Cardiac septum (tissue), 1 donor: Measurements from ENCODE around the gene GRSF1. TPM values are rescaled to one million over a fixed set of nuclear protein-coding genes. Genes with fewer than 3 reads are reported as not detected.
A peak's percentile ranks its signal among the peaks of the same experiment; 100 is the strongest.
"Not testable (repeated sequence)": the region's sequence is repeated elsewhere in the genome, so short reads cannot be mapped to it uniquely, and the experiment has no call there.

Experiments
- DNase-seq: peaks from one replicate; pipeline ENCODE4 v3.0.0-alpha.2; 2020; ENCODE audit warnings: low spot score
- intact Hi-C: fragments of 100-400 bp; cut with DNase I; formaldehyde crosslinking; loops from one replicate; pipeline ENCODE4 v1.14.0; 2022
- long read RNA-seq: library from polyadenylated mRNA; unstranded; transcript quantifications from one replicate; pipeline ENCODE4 v2.0.0, GENCODE V29; 2021
- total RNA-seq: library from RNA; stranded (reverse); fragmentation: NEBNext Ultra II Directional; extraction: Animal tissue kit (Norgen Biotek cat#: 25700); gene quantifications from one replicate; pipeline ENCODE4 v1.2.1, GENCODE V29; 2021
- donor health status: DM: no; HTN: no; CAD: no.

Gene GRSF1, protein sequence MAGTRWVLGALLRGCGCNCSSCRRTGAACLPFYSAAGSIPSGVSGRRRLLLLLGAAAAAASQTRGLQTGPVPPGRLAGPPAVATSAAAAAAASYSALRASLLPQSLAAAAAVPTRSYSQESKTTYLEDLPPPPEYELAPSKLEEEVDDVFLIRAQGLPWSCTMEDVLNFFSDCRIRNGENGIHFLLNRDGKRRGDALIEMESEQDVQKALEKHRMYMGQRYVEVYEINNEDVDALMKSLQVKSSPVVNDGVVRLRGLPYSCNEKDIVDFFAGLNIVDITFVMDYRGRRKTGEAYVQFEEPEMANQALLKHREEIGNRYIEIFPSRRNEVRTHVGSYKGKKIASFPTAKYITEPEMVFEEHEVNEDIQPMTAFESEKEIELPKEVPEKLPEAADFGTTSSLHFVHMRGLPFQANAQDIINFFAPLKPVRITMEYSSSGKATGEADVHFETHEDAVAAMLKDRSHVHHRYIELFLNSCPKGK
- 83.5 TPM for total RNA-seq
- long read RNA-seq, full-length matches to known transcripts, result 181 of 199 reads
- long read RNA-seq, partial matches to known transcripts, result 6 of 199 reads
- long read RNA-seq, other reads (novel, unspliced or antisense), result 12 of 199 reads

DNA sequence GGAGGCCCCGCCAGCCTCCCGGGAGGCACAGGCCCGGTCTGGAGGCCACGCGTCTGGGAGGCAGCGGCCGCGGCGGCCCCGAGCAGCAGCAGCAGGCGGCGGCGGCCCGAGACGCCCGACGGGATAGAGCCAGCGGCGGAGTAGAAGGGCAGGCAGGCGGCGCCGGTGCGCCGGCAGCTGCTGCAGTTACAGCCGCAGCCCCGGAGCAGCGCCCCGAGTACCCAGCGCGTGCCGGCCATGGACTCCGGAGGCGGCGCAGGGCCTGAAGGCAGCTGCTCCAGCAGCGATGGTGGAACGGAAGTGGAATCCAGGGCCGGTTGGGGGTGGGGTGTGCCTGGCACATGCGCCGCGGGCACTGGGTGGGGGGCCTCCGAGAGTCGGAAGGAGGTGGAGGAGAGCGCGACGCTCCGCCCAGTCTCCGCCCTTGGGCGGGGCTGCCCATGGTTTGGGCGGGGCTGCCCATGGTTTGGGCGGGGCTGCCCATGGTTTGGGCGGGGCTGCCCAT lies at the start of gene GRSF1:
Gene GRSF1, minus strand, starts transcription at position 302 of the 505 bp plus-strand sequence. Its CDS starts 63 bp downstream, at position 239.
- intact Hi-C loops, result loop anchor here (1.0 to 5.0 kb wide), 4 partner anchors 63 to 153 kb away; partner anchors contain the start of genes DCK, MOB1B and UTP3
- peak; percentile 97 for DNase-seq

DNA sequence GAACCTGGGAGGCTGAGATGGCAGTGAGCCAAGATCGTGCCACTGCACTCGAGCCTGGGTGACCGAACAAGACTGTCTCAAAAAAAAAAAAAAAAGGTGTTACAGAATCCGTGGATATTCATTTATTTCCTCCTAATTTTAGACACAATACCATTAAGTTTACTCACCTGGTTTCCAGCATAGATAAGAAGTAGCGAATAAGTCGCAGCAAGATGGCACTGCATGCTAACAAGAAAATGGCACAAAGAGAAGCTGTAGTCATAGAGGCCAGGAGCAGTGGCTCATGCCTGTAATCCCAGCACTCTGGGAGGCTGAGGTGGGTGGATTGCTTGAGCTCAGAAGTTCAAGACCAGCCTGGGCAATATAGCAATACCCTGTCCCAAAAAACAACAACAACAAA lies 45.5 kb upstream of the GRSF1 start:
- DNase-seq, result no peak
- intact Hi-C loops, result no loop called here

DNA sequence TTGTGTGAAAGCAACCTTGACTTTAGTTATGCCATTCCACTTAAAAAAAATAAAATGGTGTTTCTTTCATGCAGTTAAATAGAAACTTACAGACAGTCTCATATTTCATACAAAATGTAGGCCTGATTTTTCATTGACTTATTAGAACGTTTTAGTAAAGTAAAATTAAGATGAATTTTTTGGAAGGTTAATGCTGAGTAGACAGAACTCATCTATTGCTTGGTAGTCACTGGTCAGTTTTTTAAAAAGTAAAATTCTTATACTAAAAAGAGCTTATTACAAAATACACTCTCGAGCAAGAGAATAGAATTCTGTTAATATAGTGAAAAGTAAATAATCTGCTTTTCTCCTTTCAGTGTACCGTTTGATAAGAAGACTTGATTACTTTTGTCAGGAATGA lies 41.0 kb upstream of the GRSF1 start:
- intact Hi-C loops, result no loop called here

DNA sequence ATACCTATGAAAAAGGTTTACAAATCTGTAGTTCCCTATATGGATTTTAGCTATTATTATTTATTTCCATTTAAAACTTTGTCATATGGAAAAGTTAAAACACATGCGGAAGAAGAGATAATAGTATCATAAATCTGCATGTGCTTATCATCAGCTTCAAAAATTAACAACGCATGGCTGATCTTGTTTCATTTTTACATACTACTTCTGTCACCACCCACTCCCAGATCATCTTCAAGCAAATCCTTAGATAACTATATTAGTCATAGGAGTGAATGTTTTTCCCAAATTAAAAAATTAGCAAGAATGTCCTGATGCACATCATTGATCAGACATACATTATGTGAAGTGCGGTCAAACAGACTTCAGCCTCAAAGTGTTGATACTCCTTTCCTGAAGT lies 37.9 kb upstream of the GRSF1 start:
- DNase-seq, result no peak
- intact Hi-C loops, result no loop called here

More for the DNA sequence above, 41.0 kb upstream of the GRSF1 start:
- DNase-seq, result no peak

DNA sequence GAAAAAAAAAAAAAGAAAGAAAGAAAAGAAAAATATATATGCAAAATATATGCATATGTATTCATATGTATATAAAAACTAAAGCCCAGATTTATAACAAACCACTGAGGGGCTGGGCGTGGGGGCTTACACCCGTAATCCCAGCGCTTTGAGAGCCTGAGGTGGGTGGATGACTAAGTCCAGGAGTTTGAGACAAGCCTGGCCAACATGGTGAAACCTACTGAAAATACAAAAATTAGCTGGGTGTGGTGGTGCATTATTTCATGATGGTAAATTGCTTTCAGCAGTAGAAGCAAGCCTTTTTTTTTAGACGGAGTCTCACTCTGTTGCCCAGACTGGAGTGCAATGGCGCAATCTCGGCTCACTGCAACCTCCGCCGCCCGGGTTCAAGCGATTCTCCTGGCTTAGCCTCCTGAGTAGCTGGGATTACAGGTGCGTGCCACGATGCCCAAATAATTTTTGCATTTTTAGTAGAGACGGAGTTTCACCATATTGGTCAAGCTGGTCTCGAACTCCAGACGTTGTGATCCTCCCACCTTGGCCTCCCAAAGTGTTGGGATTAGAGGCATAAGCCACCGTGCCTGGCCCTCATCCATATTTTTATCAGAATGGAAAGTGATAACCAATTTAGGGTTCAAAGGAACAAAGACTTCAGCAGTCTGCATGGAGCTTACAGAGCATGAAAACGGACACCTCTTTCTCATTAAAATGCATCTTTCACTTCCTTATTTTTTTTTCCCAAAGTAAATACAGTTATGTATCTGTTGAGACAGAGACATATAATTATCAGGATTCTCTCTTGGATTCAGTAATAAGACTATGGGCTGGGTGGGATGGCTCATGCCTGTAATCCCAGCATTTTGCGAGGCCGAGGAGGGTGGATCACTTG lies 34.8 kb upstream of the GRSF1 start:
- intact Hi-C loops, result no loop called here
- no peak for DNase-seq

DNA sequence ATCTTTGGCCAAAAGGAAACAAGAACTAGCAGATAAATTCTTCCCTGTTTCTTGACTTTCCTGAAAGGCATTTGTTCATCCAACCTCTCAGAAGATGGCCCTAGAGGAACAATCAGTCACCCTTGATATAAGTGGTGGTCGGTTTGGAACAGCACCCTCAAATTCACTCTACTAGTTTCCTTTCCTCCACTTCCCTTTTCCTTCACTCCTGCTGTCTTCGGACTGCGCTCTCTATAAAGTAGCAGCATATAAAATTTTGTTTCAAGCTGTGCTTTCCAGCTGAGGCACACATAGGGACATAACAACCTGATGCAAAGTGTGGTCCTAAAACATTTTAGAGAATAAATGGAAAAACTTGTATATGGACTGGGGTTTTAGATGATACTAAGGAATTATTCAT lies 33.5 kb upstream of the GRSF1 start:
- DNase-seq, result no peak
- intact Hi-C loops, result no loop called here

DNA sequence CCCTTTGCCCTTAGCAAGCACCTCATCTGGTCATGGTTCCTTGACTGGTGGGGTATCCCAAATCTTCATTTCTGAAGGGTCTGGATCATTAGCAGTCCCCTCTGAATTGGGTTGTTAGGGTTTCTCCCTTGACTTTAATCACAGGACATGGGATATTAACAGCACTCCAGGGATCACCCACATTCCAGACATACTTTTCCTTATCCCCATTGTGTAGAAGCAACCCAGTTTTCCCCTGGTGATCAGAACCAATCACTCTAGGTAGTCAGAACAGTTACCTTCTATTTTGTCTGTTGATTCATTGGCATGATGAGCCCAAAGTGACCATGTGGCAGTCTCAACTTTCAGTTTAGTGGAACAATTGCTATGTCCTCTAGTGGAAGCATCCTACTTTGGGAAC lies 29.1 kb upstream of the GRSF1 start:
- DNase-seq, result no peak
- intact Hi-C loops, result no loop called here

DNA sequence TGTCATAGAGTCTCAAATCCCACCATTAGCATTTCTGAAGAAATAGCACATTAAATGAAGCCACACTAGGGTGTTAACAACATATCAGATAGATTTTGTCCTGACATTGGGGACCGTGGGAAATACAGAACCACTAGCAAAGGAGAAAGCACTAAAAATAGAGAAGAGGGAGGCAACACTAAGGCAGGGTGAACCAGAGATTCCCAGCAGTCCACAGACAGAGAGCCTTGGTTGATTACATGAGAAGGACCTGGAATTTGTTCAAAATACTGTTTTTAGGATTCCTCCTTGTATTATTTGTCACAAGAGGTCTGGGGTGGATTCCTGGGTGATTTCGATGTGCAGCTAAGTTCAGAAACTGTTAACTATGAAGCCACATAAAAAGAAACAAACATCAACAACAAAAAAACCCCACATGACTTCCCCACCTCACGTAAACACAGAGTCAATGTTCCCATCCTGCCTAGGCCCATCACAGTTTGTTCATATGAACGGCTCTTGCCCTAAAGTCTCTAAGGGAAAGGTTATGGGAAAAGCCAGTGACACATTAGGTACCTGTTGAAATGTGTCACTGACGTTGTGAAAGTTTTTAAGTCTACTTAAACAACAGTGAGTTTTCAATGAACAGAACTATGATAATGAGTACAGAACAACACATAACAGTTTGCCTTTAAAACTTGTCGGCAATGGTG lies 23.6 kb upstream of the GRSF1 start:
- no peak for DNase-seq
- intact Hi-C loops, result no loop called here

DNA sequence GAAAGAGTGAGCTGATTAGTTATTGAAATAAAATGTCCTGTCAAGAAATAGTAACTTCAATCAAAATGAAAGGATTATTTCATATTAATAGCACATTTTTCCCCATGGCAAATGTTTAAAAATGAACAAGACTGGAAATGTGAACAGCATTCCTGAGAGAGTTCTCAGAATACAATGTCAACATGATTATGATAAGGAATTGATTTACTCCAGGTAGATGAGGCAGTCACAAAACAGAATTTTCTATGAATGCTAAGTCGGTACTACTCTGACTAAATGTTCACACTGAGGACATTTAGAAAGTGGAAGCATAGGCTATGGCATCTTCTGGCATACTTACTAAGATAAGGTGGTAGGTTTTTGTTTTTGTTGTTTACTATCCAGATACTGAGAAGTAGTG lies 19.4 kb upstream of the GRSF1 start:
- DNase-seq, result no peak
- intact Hi-C loops, result no loop called here

DNA sequence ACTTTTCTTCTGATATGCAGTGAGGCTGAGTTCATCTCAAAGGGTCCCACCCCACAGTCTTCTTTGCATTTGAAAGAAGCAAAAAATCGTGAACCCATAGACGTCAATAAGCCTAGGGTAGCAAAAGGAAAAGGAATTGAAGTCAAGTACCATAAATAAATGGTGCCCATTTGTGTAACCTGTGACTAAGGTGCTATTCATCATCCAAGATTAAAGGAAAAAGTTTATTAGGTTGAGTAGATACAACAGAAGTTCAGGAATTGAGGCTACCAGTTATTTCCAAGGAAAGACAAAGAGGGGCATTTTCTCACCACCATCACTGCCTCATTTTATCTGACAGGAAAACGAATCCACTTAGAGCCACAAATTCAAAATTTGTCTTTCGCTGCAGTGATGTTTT lies 18.8 kb upstream of the GRSF1 start:
- DNase-seq, result no peak
- intact Hi-C loops, result no loop called here

DNA sequence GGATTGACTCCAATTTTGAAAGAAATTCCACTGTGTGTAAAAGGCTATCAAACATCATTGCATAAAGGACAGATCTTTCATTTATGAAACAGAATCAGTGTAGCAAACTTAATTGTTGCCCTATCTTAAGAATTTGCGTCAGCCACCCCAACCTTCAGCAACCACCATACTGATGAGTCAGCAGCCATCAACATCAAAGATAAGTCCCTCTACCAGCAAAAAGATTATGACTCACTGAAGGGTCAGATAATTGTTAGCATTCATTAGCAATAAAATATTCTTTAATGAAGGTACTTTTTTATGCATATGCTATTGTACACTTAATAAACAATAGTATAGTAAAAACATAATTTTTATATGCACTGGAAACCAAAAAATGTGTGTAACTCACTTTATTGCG lies 15.8 kb upstream of the GRSF1 start:
- intact Hi-C loops, result no loop called here
- no peak for DNase-seq

DNA sequence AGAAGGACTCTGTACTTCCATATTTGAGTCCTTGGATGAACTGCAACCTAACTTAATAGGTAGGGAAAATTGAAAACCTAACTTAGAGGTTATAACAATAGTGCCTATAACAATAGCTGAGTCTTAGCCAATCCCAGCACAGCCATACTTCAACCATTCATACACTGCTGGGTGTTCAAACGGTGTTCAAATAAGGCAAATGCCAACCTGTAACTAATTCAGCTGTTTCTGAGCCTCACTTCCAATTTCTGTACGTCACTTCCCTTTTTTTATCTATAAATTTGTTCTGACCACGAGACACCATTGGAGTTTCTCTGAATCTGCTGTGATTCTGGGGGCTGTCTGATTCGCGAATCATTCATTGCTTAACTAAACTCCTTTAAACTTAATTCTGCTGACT lies 9.6 kb upstream of the GRSF1 start:
- DNase-seq, result no peak
- intact Hi-C loops, result no loop called here

DNA sequence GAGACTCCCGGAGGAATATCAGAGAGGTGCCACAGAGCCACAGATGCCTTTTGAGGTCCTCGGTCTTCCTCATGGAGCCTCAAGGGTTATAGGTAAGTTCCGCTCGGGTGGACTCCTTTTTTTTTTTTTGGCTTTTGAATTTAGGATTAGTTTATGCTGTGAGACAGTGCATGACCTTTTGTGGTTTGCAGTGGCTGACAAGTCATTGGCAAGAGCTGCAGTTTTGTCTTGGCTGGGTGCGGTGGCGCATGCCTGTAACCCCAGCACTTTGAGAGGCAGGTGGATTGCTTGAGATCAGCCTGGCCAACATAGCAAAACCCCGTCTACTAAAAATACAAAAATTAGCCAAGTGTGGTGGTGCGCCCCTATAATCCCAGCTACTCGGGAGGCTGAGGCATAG lies 4.5 kb upstream of the GRSF1 start:
- no peak for DNase-seq
- intact Hi-C loops, result loop anchor here (5.0 kb wide), 1 partner anchor 148 kb away; the partner anchor contains the start of gene DCK

DNA sequence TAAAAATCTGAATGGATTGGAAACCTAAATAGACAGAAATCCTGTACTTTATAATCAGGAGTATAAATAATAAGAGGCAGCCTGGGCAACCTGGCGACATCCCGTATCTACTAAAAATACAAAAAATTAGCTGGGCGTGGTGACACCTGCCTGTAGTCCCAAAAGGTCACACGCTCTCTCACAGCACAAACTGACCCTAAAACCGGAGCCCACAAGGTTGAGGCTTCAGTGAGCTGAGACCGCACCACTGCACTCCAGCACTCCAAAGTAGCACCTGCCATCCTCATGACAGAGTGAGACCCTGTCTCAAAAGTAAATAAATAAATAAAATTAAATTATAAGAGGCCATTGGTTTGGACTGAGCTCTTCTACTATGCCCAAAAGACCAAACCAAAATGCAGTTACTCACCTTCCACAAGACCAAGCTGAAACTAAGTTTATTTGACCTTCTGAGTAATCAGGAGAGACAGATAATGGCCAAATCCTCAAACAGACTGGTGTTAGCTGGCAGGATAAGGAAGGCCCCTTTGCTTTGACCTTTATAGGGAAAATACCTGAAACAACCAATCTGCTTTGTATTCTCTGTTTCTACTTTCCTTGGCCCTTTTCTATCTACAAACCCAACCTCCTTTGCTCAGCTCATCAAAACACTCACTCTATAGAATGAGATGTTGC lies 3.2 kb upstream of the GRSF1 start:
- intact Hi-C loops, result loop anchor here (5.0 kb wide), 1 partner anchor 149 kb away; the partner anchor contains the start of gene DCK
- DNase-seq, result no peak

DNA sequence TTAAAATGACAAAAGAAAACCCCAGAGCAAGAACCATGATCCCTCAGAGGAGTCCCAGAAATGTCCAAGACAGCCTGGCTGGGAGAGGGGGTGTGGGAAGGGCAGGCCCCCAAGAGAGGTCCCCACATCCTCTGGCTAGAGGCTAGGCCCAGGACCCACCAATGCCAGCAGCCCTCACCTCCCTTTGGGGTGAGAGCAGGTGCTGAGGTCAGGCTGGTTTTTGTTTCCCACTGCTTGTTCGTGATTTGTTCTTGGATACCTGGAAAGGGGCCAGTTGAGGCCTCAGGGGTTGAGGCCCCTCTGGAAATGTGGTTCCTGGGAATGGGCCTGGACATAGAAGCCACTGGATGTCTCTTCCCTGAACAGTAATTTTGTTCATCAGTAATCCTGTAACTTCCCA lies 2.3 kb upstream of the GRSF1 start:
- no peak for DNase-seq
- intact Hi-C loops, result loop anchor here (5.0 kb wide), 1 partner anchor 150 kb away; the partner anchor contains the start of gene DCK

DNA sequence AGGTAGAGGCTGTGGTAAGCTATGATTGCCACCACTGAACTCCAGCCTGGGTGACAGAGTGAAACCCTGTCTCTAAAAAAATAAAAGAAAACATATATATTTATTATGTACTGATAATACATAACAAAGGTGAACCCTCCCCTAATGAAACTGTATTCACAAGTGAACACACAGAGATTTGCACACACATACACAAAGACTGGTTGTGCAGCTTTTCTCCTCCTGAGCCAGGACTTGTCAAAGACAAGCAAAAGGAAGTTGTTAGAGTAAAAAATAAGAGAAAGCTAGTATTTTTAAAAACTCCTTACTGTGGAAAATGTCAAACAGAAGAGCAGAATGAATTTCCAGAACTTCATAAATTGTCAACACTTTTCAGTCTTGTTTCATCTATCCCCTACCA lies 1.5 kb upstream of the GRSF1 start:
- DNase-seq, result no peak
- intact Hi-C loops, result loop anchor here (5.0 kb wide), 1 partner anchor 151 kb away; the partner anchor contains the start of gene DCK

DNA sequence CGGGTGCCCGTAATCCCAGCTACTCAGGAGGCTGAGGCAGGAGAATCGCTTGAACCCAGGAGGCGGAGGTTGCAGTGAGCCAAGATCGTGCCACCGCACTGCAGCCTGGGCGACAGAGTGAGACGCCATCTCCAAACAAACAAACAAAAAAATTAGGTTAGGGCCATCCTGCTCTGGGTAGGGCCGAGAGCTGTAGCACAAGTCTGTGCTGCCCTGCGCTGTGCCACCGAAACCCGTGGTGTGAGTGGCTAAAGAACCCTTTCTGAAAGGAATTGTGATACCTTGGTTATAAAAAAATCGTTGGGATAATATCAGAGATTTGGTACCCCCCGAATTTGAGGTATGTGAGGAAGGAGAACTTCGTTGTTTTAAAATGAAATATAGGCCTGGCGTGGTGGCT lies 941 bp upstream of the GRSF1 start:
- DNase-seq, result not testable (repeated sequence)
- intact Hi-C loops, result loop anchor here (5.0 kb wide), 1 partner anchor 152 kb away; the partner anchor contains the start of gene DCK

DNA sequence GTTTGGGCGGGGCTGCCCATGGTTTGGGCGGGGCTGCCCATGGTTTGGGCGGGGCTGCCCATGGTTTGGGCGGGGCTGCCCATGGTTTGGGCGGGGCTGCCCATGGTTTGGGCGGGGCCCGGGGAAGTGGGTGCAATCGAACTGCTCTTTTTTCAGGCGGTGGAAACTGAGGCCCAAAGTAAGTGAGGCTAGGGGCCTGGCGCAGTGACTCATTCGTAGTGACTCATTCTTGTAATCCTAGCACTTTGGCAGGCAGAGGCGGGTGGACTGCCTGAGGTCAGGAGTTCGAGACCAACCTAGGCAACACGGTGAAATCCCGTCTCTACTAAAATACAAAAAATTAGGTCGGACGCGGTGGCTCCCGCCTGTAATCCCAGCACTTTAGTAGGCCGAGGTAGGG lies 447 bp upstream of the GRSF1 start:
- peak; percentile 79 for DNase-seq
- intact Hi-C loops, result loop anchor here (5.0 kb wide), 1 partner anchor 152 kb away; the partner anchor contains the start of gene DCK
